ENCODE data around the gene ADAM33.

Gene ADAM33

GRCh38 chr20:3646067-3646440, 35.8 kb downstream of the ADAM33 start:
- DNase-seq (ENCODE audit: low read depth in 2 of 2), result no peak

GRCh38 chr20:3645309-3646066, 36.3 kb downstream of the ADAM33 start:
- DNase-seq (ENCODE audit: low read depth in 2 of 2), result no peak

- DNase-seq (ENCODE audit: low read depth in 2 of 2), result no peak
Measured at GRCh38 chr20:3640259-3640658, 41.6 kb downstream of the ADAM33 start.

- no peak for DNase-seq (ENCODE audit: low read depth in 2 of 2)
Measured at GRCh38 chr20:3635346-3635745, 46.5 kb downstream of the ADAM33 start.

GRCh38 chr20:3633913-3634478, 47.8 kb downstream of the ADAM33 start:
- no peak for DNase-seq (ENCODE audit: low read depth in 2 of 2)

GRCh38 chr20:3632311-3633004, 49.4 kb downstream of the ADAM33 start:
- DNase-seq (ENCODE audit: low read depth in 2 of 2), result no peak

GRCh38 chr20:3631534-3631933, 50.3 kb downstream of the ADAM33 start:
- no peak for DNase-seq (ENCODE audit: low read depth in 2 of 2)

- DNase-seq (ENCODE audit: low read depth in 2 of 2), result no peak
Measured at GRCh38 chr20:3630429-3630828, 51.4 kb downstream of the ADAM33 start.

- no peak for DNase-seq (ENCODE audit: low read depth in 2 of 2)
Measured at GRCh38 chr20:3629893-3630292, 51.9 kb downstream of the ADAM33 start.

- no peak for DNase-seq (ENCODE audit: low read depth in 2 of 2)
Measured at GRCh38 chr20:3628502-3629314, 53.1 kb downstream of the ADAM33 start.

GRCh38 chr20:3627476-3627875, 54.3 kb downstream of the ADAM33 start:
- no peak for DNase-seq (ENCODE audit: low read depth in 2 of 2)

GRCh38 chr20:3622406-3622805, 59.4 kb downstream of the ADAM33 start:
- no peak for DNase-seq (ENCODE audit: low read depth in 2 of 2)

- DNase-seq (ENCODE audit: low read depth in 2 of 2), result no peak
Measured at GRCh38 chr20:3621111-3621510, 60.7 kb downstream of the ADAM33 start.
